Ovary (tissue), 3 donors: ENCODE data around the gene MAN1A1.

Source experiments
- CTCF ChIP-seq, 3 donors: fragments of 450-650 bp in 2 of 3; fragments of 200-600 bp in 1 of 3; IDR thresholded peaks; one replicate each; pipeline versions ENCODE4 v1.5.1 to v1.8.0; 2016 to 2022; ENCODE audit warnings: antibody characterized with exemption in 3 of 3, mild to moderate bottlenecking in 1 of 3
- EP300 ChIP-seq: sonication (generic); formaldehyde crosslinking; IDR thresholded peaks from one replicate; pipeline ENCODE4 v1.6.1; 2017; ENCODE audit warnings: antibody characterized with exemption
- POLR2A ChIP-seq: fragments of 450-650 bp; IDR thresholded peaks from one replicate; pipeline ENCODE4 v1.6.1; 2017; ENCODE audit warnings: antibody characterized with exemption, mild to moderate bottlenecking, moderate library complexity
- donor health status: DM: no; HTN: no; CAD: no.

GRCh38 chr6:119174879-119175817, 174.4 kb downstream of the MAN1A1 start:
- TF ChIP-seq CTCF (IDR thresholded peaks at IDR 0.05), result no peak
- TF ChIP-seq POLR2A, result no peak
- TF ChIP-seq EP300, result no peak
